GM08714 (cell line): Measurements from ENCODE around the gene CRIM1.
"Not testable (repeated sequence)": the region's sequence is repeated elsewhere in the genome, so short reads cannot be mapped to it uniquely, and the experiment has no call there.

ENCODE experiments used
- H3K4me3 ChIP-seq: fragments of 200-500 bp; sonication (Bioruptor generic); 2 replicates; pipeline ENCODE4 v1.5.1; 2014; ENCODE audit warnings: mild to moderate bottlenecking, low read length, inconsistent platforms
- ZNF274 ChIP-seq: IDR thresholded peaks from 2 replicates; pipeline ENCODE4 v1.6.1; 2012; ENCODE audit warnings: mild to moderate bottlenecking, low read depth, low read length

The CRIM1 gene

GRCh38 chr2:36357847-36358659 is 2.5 kb downstream of the CRIM1 start:
- TF ChIP-seq ZNF274: no peak
- peak overlapping the region; percentile 67 for H3K4me3 ChIP-seq

GRCh38 chr2:36359067-36359466 is 3.5 kb downstream of the CRIM1 start:
- H3K4me3 ChIP-seq: no peak overlapping the region
- no peak for TF ChIP-seq ZNF274

GRCh38 chr2:36360063-36360462 is 4.5 kb downstream of the CRIM1 start:
- no peak for TF ChIP-seq ZNF274
- no peak overlapping the region for H3K4me3 ChIP-seq

- H3K4me3 ChIP-seq: no peak overlapping the region
- no peak for TF ChIP-seq ZNF274
Observed at GRCh38 chr2:36360834-36361233, 5.3 kb downstream of the CRIM1 start.

GRCh38 chr2:36361396-36361795 is 5.8 kb downstream of the CRIM1 start:
- no peak for TF ChIP-seq ZNF274
- H3K4me3 ChIP-seq: no peak overlapping the region

- TF ChIP-seq ZNF274: no peak
- no peak overlapping the region for H3K4me3 ChIP-seq
Observed at GRCh38 chr2:36362291-36362690, 6.7 kb downstream of the CRIM1 start.

- H3K4me3 ChIP-seq: not testable (repeated sequence)
Observed at GRCh38 chr2:36363085-36363484, 7.5 kb downstream of the CRIM1 start.

- H3K4me3 ChIP-seq: no peak overlapping the region
- no peak for TF ChIP-seq ZNF274
Observed at GRCh38 chr2:36366491-36367120, 11.0 kb downstream of the CRIM1 start.

- TF ChIP-seq ZNF274: no peak
- H3K4me3 ChIP-seq: no peak overlapping the region
Observed at GRCh38 chr2:36367486-36367885, 11.9 kb downstream of the CRIM1 start.

- no peak overlapping the region for H3K4me3 ChIP-seq
Observed at GRCh38 chr2:36367895-36368353, 12.3 kb downstream of the CRIM1 start.

GRCh38 chr2:36368438-36368837 is 12.9 kb downstream of the CRIM1 start:
- no peak overlapping the region for H3K4me3 ChIP-seq

More at GRCh38 chr2:36367895-36368353, 12.3 kb downstream of the CRIM1 start:
- TF ChIP-seq ZNF274: no peak

GRCh38 chr2:36369163-36369562 is 13.6 kb downstream of the CRIM1 start:
- TF ChIP-seq ZNF274: no peak
- no peak overlapping the region for H3K4me3 ChIP-seq

More at GRCh38 chr2:36368438-36368837, 12.9 kb downstream of the CRIM1 start:
- no peak for TF ChIP-seq ZNF274

- no peak for TF ChIP-seq ZNF274
- H3K4me3 ChIP-seq: no peak overlapping the region
Observed at GRCh38 chr2:36369716-36370115, 14.1 kb downstream of the CRIM1 start.

GRCh38 chr2:36370281-36370680 is 14.7 kb downstream of the CRIM1 start:
- TF ChIP-seq ZNF274: no peak
- no peak overlapping the region for H3K4me3 ChIP-seq
